ENCODE data around the gene LDLRAD4. TPM values are rescaled to one million over a fixed set of nuclear protein-coding genes. Genes with fewer than 3 reads are reported as not detected.
"Not testable (repeated sequence)": the region's sequence is repeated elsewhere in the genome, so short reads cannot be mapped to it uniquely, and the experiment has no call there.

The LDLRAD4 gene
- total RNA-seq, 1 experiment from 2014 or later, result 0.68 TPM

DNA sequence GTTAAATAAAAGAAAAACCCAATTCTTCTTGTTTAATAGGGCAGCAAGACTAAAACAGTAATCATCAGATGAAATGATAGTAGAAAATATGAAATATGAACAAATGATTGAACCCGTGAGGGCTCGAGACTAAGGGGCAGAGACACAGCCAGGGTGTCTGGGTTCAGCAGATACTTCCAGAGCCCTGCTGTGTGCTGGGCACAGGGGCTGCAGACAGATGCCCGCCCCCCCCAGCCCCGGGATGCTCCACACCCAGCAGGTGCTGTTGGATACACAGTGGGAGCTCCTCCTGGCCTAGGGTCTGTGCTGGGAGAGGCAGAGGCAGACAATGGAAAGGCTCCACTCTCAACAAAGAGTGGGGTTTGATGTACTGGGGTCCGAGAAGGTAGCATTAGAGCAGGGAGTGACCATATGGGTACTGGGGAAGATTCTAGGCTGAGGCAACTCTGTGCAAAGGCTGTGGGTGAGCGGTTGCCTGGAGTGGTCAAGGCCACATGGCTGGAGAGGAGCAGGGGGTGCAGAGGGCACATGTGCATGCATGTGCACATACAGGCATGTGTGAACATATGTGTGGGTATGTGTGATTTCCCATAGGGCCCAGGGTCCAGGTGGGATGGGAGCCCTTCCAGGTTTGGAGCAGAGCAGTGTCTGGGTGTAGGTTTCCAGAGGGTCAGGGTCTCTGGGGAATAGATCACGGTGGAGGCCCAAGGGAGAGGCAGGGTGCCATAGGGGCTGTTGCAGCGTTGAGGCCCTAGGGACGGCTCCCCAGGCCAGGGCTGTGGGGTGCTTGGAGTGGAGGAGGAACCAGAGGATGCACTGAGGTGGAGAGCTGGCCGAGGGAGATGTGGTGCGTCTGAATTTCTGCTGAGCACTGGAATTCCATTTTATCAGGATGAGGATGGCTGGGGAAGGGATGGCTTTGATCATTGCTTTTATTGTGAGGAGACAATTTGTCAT lies 36.7 kb downstream of the LDLRAD4 start:
- no peaks in the 10 kb centered on the region for H3K27me3 ChIP-seq (replicated peaks)
- H3K4me3 ChIP-seq, result no peak overlapping the region
- no peaks in the 10 kb centered on the region; the same call in 1 of the 2 replicates for H3K9me3 ChIP-seq (replicated peaks)
- H3K4me1 ChIP-seq (replicated peaks), result 0 out of 2 replicates have a peak, but pooled peaks cover under 1% of the 10 kb centered on the region
- H3K36me3 ChIP-seq, result no peaks in the 10 kb centered on the region
- no peak overlapping the region for H3K27ac ChIP-seq
- peak in 1 of 2 experiments; percentile 23 for DNase-seq (ENCODE audit: low read depth in 1 of 2, low spot score in 2 of 2)

DNA sequence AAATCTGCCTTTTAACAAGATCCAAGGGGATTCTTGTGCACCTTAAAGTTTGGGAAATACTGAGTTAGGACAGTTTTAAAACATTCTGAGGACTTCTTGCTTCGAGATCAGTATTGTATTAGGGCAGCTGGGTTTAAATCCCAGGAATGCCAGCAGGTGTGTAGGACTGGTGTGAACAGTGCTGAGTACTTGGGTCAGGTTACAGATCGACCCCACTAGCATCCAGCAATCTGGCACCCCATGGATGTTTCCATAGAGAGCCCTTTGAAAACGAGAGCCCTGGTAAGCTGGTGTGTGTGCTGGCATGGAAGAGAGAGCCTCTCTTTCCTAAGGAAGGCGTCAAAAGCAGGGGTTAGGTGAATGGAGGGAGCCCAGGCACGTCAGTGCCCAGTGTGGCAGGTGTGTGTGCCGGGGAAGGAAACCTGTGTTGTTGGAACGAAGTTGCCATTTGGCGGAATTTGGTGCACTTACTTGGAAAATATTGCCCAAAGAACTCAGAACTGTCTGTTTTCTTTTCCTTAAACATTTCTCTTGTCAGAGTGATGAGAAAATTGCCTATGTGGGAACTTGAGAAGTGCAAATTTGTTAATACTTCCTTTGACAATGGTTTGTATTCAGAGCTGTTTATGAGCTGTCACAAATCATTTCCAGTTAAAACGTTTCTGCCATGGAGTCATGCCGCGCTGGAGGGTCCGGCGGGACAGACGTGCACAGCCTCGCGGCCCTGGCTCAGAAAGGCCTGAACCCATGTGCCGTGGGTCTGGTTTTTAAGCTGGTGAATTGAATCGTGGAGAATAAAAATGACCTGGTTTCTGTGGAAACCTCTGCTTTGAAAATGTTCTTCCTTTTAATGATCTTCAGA lies 38.1 kb downstream of the LDLRAD4 start:
- H3K36me3 ChIP-seq, result no peaks in the 10 kb centered on the region
- H3K4me3 ChIP-seq, result no peak overlapping the region
- peaks cover 9% of the 10 kb centered on the region; the same call in 1 of the 2 replicates for H3K4me1 ChIP-seq (replicated peaks)
- no peaks in the 10 kb centered on the region for H3K27me3 ChIP-seq (replicated peaks)
- H3K9me3 ChIP-seq (replicated peaks), result no peaks in the 10 kb centered on the region; the same call in 1 of the 2 replicates
- no peak overlapping the region for H3K27ac ChIP-seq
- DNase-seq (ENCODE audit: low read depth in 1 of 2, low spot score in 2 of 2), result peak in 1 of 2 experiments; percentile 32

DNA sequence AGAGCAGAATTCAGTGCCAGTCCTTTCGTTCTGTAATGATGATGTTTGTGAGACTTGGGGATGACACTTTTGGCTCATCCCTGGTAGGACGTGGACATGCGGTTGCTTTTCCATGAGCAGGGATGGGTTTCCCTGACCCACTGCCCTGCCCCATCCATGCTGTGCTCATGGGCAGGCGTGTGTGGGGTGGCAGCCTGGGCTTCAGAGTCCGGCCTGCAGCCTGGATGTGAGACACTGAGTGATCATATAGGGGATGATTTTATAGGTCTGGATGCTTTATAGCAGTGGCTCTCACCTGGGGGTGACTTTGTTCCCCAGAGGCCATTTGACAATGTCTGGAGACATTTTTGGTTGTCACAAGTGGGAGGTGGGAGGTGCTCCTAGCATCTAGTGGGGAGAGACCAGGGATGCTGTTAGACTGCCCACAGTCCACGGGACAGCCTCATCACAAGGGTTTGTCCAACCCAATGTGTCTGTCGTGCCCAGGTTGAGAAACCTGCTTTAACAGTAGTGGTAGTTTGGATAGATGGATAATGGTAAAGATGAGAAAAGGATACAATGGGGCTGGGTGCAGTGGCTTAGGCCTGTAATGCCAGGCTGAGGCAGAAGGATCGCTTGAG lies 38.9 kb downstream of the LDLRAD4 start:
- Histone ChIP-seq H3K4me3 (no peak overlapping the region), H3K27ac (no peak overlapping the region), H3K9me3 (replicated peaks) (no peaks in the 10 kb centered on the region; the same call in 1 of the 2 replicates), H3K27me3 (replicated peaks) (no peaks in the 10 kb centered on the region), H3K36me3 (no peaks in the 10 kb centered on the region), H3K4me1 (replicated peaks) (peaks cover 9% of the 10 kb centered on the region; the same call in 1 of the 2 replicates)
- peak in 1 of 2 experiments; percentile 17 for DNase-seq (ENCODE audit: low read depth in 1 of 2, low spot score in 2 of 2)

DNA sequence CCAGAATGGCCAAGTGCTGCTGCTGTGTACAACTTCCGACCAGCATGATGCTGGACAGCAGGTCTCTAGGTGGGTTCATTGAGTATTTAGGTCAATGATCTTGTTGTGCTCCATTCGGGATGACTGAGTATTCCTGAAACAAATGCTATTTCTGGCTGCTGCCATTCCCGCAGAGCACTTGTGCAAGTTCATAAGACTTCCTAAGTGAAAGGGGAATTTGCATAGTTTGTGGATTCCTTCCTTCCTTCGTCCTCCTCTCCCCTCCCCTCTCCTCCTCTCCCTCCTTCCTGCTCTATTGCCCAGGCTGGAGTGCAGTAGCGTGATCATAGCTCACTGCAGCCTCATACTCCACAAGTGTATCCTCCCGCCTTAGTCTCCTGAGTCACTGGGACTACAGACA lies 40.4 kb downstream of the LDLRAD4 start:
- no peak overlapping the region for H3K27ac ChIP-seq
- H3K4me1 ChIP-seq (replicated peaks), result peaks cover 9% of the 10 kb centered on the region; the same call in 1 of the 2 replicates
- H3K27me3 ChIP-seq (replicated peaks), result no peaks in the 10 kb centered on the region
- no peaks in the 10 kb centered on the region; the same call in 1 of the 2 replicates for H3K9me3 ChIP-seq (replicated peaks)
- H3K4me3 ChIP-seq, result no peak overlapping the region
- no peaks in the 10 kb centered on the region for H3K36me3 ChIP-seq
- peak in 1 of 2 experiments; percentile 13 for DNase-seq (ENCODE audit: low read depth in 1 of 2, low spot score in 2 of 2)

DNA sequence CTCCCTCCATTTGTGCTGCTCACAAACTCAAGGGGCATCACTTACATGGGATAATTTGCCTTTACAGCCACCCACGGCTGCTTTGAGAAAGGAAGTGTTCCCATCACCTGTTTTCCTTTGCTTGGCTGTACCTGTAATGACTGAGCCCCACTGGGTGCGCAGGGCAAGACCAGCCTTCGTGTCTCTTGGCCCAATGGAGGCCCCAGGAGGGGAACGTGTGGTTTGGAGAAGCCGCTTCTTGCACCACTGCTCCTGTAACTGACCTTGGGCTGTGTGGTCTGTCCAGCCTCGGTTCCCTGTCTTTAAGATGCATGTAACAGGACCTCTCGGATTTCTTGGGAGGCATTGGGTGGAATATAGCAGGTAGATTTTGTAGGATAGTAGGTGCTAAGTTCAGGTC lies 41.1 kb downstream of the LDLRAD4 start:
- H3K27ac ChIP-seq, result no peak overlapping the region
- H3K4me1 ChIP-seq (replicated peaks), result peaks cover 9% of the 10 kb centered on the region; the same call in 1 of the 2 replicates
- no peaks in the 10 kb centered on the region for H3K36me3 ChIP-seq
- H3K27me3 ChIP-seq (replicated peaks), result no peaks in the 10 kb centered on the region
- no peak overlapping the region for H3K4me3 ChIP-seq
- peak in 1 of 2 experiments; percentile 36 for DNase-seq (ENCODE audit: low read depth in 1 of 2, low spot score in 2 of 2)
- no peaks in the 10 kb centered on the region; the same call in 1 of the 2 replicates for H3K9me3 ChIP-seq (replicated peaks)

DNA sequence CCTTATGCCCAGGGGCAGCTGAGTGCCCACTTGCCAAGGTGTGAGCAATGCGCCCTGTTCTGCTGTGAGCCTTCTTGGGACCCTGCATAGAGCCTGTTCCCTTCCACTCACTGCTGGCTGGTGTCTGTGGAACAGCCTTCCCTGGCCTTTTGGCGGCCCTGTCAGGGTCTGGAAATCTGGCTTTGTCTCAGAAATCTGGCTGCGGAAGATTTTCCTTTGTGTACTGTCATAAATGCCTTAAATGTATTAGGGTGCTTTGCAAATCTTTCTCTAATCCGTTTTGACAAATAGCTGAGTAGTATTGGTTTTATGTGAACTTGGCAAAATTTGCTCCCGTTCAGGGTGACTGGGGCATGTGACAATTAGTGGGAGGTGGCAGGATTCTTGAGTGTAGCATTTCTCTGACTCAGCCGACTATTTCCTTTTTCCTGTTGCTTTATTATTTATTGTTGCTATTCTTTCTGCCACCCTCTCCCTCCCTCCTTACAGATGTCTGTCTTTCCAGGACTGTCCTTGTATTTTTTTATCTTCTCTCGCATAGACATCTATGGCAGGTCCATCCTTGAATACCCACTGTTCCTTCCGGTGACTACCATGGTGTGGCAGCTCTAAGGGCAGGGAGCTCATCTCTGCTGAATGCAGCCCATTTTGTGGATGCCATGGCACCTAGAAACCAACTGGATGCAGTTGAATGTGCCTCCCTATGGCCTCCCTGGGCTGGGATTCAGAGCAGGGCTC lies 41.8 kb downstream of the LDLRAD4 start:
- H3K9me3 ChIP-seq (replicated peaks), result no peaks in the 10 kb centered on the region; the same call in 1 of the 2 replicates
- DNase-seq (ENCODE audit: low read depth in 1 of 2, low spot score in 2 of 2), result no peak
- H3K27me3 ChIP-seq (replicated peaks), result no peaks in the 10 kb centered on the region
- no peaks in the 10 kb centered on the region for H3K36me3 ChIP-seq
- H3K27ac ChIP-seq, result no peak overlapping the region
- H3K4me3 ChIP-seq, result no peak overlapping the region
- H3K4me1 ChIP-seq (replicated peaks), result peaks cover 9% of the 10 kb centered on the region; the same call in 1 of the 2 replicates

DNA sequence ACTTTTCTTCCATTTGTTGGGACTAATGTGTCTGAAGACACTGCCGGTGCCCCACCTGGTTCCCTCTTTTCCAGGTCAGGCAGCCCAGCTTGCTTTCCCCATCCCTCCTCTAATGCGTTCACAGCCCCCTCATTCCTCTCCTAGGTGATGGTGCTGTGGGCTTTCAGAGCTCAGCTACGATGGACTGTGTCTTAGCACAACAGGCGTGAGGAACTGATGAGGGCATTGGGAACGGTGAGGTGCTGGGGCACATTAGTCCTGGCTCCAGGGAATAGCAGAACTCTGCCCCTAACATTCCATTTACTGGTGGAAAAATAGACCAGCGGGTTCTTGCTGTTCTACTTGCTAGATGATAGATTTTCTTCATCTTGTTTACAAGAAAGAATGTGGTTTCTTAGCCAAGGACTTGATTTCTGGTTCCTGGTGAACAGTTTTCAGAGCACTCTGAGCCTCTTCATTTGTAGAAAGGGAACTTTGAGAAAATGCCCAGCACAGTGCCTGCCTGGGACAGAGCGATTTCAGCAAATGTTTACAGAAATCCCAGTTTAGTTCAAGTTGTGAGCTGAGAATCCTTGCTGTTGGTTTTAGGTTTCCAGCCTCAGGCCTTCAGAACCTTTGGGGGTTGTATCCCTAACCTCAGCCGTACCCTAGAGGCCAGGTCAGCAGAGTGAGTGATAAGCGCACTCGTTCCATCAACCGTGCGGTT lies 42.5 kb downstream of the LDLRAD4 start:
- H3K36me3 ChIP-seq, result no peaks in the 10 kb centered on the region
- H3K4me3 ChIP-seq, result no peak overlapping the region
- H3K27ac ChIP-seq, result no peak overlapping the region
- H3K9me3 ChIP-seq (replicated peaks), result no peaks in the 10 kb centered on the region; the same call in 1 of the 2 replicates
- peaks cover 9% of the 10 kb centered on the region; the same call in 1 of the 2 replicates for H3K4me1 ChIP-seq (replicated peaks)
- H3K27me3 ChIP-seq (replicated peaks), result no peaks in the 10 kb centered on the region
- DNase-seq (ENCODE audit: low read depth in 1 of 2, low spot score in 2 of 2), result no peak

DNA sequence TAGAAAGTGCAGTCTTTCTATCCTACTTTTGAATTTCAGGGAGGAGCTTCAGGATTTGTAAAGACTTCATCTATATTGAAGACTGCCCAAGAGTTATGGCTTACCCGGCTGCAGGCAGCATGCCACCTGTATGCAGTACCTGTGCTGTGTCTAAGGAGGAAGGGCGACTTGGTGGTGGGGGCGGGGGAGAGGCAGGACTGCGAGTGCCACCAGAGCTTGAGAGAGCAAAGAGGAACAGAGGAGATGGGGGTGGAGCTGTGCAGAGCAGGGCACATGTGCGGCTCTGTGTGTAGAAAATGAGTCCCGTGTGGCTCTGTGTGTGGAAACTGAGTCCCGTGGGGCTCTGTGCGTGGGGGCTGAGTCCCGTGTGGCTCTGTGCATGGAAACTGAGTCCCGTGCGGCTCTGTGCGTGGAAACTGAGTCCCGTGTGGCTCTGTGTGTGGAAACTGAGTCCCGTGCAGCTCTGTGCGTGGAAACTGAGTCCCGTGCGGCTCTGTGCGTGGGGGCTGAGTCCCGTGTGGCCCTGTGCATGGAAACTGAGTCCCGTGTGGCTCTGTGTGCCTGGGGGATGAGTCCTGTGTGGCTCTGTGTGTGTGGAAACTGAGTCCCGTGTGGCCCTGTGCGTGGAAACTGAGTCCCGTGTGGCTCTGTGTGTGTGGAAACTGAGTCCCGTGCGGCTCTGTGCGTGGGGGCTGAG lies 43.2 kb downstream of the LDLRAD4 start:
- Histone ChIP-seq H3K36me3 (no peaks in the 10 kb centered on the region), H3K27me3 (replicated peaks) (0 out of 2 replicates have a peak, but pooled peaks cover under 1% of the 10 kb centered on the region), H3K9me3 (replicated peaks) (no peaks in the 10 kb centered on the region; the same call in 1 of the 2 replicates), H3K27ac (no peak overlapping the region), H3K4me3 (no peak overlapping the region), H3K4me1 (replicated peaks) (peaks cover 9% of the 10 kb centered on the region; the same call in 1 of the 2 replicates)
- no peak for DNase-seq (ENCODE audit: low read depth in 1 of 2, low spot score in 2 of 2)

DNA sequence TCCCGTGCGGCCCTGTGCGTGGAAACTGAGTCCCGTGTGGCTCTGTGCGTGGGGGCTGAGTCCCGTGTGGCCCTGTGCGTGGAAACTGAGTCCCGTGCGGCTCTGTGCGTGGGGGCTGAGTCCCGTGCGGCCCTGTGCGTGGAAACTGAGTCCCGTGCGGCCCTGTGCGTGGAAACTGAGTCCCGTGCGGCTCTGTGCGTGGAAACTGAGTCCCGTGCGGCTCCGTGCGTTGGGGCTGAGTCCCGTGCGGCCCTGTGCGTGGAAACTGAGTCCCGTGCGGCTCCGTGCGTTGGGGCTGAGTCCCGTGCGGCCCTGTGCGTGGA lies 43.8 kb downstream of the LDLRAD4 start:
- not testable (repeated sequence) for H3K4me3 ChIP-seq; H3K27me3 ChIP-seq (replicated peaks); H3K9me3 ChIP-seq (replicated peaks); H3K27ac ChIP-seq; DNase-seq (ENCODE audit: low read depth in 1 of 2, low spot score in 2 of 2); H3K36me3 ChIP-seq
- H3K4me1 ChIP-seq (replicated peaks), result peaks cover 11% of the 10 kb centered on the region; the same call in 1 of the 2 replicates

DNA sequence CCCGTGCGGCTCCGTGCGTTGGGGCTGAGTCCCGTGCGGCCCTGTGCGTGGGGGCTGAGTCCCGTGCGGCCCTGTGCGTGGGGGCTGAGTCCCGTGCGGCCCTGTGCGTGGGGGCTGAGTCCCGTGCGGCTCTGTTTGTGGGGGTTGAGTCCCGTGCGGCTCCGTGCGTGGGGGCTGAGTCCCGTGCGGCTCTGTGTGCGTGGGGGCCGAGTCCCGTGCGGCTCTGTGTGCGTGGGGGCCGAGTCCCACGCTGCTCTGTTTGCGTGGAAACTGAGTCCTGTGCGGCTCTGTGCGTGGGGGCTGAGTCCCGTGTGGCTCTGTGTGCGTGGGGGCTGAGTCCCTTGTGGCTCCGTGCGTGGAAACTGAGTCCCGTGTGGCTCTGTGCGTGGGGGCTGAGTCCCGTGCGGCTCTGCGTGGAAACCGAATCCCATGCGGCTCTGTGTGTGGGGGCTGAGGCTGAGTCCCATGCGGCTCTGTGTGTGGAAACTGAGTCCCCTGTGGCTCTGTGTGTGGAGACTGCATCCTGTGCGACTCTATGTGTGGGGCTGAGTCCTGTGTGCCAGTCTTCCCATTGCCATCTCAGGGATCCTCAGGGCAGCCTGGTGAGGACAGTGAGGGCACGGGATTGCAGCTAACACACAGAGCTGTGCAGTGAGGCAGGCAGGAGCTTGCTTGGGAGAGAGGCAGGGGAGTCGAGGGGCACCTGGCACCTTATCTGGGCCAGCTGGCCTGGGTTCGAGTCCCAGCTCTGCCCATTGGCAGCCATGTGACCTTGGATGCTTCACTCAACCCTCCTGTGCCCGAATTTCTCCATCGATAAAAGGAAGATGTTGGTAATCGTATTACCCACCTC lies 44.5 kb downstream of the LDLRAD4 start:
- H3K9me3 ChIP-seq (replicated peaks), result no peaks in the 10 kb centered on the region; the same call in 1 of the 2 replicates
- no peak overlapping the region for H3K27ac ChIP-seq
- no peak overlapping the region for H3K4me3 ChIP-seq
- DNase-seq (ENCODE audit: low read depth in 1 of 2, low spot score in 2 of 2), result peak in 1 of 2 experiments; percentile 23
- peaks cover 3% of the 10 kb centered on the region; the same call in 1 of the 2 replicates for H3K27me3 ChIP-seq (replicated peaks)
- peaks cover 18% of the 10 kb centered on the region; the same call in 1 of the 2 replicates for H3K4me1 ChIP-seq (replicated peaks)
- H3K36me3 ChIP-seq, result no peaks in the 10 kb centered on the region
